Retinal pigment epithelial cell (primary cell): ENCODE measurements around the gene SYT1.

ENCODE experiments used
- DNase-seq: peaks from one replicate; pipeline ENCODE4 v3.0.0-alpha.2; 2010; ENCODE audit warnings: low read depth
- H3K4me3 ChIP-seq: 2 replicates; pipeline ENCODE4 v1.5.1; 2011; ENCODE audit warnings: mild to moderate bottlenecking, low read length, control low read depth, moderate library complexity
- TF ChIP-seq, protein P1 (sequence below): conservative IDR thresholded peaks from 2 replicates; pipeline ENCODE4 v1.5.1; 2011; ENCODE audit warnings: low read depth, low read length, control low read depth, inconsistent platforms

Gene SYT1

DNA sequence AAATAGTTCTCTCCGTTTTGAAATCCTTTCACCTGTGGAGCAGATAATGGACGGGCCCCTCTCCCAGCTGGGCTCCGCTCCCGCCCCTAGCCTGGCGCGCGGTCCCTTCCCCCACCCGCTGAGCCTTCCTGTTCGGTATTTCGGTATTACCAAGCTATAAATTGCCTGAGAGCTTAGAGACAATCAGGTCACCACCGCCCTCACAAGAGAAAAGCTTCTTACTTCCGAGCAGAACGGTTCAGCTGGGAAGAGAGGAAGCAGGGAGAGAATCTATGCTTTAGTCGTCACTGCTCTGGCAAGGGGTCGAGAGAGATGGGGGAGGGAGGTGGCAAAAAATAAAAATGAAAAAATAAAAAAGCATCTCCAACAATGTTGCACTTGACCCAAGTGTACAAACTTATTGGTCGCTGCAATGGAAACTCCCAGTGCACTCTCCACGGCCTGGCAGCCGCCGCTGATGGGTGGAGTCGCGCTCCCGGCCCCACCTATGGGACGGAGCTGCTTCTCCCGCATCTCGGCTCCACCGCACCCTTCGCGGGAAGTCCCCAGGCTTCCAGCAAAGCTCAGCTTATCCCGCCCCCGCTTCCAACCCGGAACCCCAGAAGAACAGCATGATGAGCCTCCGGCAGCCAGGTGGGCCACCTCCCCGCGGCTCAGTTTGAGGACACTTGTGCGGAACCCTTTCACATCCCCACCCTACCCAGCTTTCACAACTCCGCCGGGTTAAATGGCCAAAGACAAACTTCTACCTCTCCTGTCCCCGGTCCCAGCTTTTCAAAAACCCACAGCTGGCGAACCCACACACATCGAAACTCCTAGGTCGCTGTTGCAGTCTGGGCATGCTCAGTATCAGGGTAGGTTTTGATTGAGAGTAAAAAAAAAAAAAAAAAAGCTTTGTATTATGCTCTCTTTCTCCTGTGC lies 832 bp upstream of the SYT1 start:
- peak overlapping the region; percentile 86 for H3K4me3 ChIP-seq

DNA sequence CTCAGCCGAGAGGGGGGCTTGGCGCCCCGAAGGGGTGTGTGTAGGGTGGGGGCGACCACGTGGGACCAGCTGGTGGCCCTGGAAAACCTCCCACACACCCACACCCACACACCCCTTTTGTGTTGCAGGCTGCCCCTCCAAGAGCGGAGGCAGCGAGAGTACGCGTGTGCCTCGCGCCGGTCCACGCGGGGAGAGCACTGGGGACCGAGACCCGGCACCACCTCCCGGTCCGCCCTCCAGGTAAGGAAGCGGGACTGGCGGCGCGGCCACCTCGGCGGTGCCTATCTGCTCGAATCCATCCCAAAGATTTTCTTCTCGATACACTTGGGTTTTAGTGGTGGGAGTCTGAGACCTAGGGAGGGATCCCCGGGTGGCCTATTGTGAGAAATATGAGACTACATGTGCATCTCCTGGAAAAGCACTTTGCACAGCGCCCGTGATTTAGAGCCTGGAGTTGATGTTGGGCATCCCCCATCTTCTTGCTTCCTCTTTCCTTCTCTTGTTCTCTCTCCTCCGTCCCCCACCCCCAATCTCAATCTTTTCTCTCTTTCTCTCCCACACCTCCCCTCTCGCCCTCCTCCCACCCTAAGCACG lies 393 bp downstream of the SYT1 start:
- peak overlapping the region; percentile 86 for H3K4me3 ChIP-seq
- DNase-seq, result no peak
- TF ChIP-seq, protein P1, sequence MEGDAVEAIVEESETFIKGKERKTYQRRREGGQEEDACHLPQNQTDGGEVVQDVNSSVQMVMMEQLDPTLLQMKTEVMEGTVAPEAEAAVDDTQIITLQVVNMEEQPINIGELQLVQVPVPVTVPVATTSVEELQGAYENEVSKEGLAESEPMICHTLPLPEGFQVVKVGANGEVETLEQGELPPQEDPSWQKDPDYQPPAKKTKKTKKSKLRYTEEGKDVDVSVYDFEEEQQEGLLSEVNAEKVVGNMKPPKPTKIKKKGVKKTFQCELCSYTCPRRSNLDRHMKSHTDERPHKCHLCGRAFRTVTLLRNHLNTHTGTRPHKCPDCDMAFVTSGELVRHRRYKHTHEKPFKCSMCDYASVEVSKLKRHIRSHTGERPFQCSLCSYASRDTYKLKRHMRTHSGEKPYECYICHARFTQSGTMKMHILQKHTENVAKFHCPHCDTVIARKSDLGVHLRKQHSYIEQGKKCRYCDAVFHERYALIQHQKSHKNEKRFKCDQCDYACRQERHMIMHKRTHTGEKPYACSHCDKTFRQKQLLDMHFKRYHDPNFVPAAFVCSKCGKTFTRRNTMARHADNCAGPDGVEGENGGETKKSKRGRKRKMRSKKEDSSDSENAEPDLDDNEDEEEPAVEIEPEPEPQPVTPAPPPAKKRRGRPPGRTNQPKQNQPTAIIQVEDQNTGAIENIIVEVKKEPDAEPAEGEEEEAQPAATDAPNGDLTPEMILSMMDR, result no peak

More for the DNA sequence above, 832 bp upstream of the SYT1 start:
- no peak for DNase-seq
- TF ChIP-seq, protein P1, result no peak

DNA sequence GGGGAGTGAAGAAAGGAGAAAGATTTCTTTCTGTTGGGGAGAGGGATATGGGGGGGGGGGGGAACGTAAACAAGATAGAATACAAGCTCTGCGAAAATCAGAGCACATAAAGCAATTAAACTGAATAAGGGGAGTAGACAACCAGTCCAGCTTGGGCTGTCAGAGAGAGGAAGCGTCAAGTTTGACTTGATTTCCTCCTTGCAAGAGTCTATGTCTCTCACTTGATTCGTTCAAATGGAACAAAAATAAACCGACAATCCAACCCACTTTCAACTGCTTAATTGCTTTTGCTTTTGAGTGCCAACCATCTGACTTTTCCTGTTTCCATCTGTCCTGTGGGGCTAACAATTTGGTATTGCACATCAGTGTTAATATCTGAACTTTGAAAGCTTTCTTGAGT lies 942 bp downstream of the SYT1 start:
- no peak for DNase-seq
- TF ChIP-seq, protein P1, result no peak
- H3K4me3 ChIP-seq, result peak overlapping the region; percentile 86

DNA sequence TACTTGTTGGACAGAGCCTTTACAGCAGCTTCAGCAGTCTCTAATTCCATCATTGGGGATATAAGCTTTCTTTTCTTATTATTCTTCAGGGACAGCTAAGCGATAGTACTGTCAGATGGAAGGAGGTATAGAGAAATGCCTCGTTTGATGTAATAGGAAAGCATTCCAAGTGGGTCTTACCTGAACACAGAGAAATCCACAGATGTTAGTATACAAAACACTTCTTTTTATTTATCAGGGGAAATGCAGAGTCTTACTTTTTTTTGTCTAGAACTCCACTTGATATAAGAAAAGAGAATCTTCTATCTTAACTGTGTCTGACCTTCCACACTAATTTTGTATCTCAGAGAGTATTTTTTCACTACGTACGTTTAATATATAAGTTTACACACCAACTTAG lies 1.9 kb downstream of the SYT1 start:
- TF ChIP-seq, protein P1, result no peak
- no peak for DNase-seq
- H3K4me3 ChIP-seq, result no peak overlapping the region

DNA sequence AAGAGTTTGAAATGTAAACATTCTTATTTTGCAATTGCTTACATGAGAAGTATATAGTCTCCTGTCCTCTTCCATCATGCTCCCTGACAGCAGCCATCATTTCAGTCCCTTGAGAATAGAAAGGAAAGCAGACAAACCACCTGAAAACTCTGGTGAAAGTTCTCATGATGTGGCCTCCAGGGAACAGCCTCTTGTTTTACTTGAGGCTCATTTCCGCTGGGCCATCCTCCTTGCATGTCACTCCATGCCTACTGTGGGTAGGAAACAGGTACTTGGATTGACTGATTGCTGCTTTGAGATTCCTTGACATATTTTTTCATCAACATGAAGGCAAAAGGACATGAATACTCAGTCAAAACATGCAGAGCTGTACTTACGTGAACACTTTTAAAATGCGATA lies 6.0 kb downstream of the SYT1 start:
- TF ChIP-seq, protein P1, result no peak
- no peak for DNase-seq
- H3K4me3 ChIP-seq, result no peak overlapping the region

DNA sequence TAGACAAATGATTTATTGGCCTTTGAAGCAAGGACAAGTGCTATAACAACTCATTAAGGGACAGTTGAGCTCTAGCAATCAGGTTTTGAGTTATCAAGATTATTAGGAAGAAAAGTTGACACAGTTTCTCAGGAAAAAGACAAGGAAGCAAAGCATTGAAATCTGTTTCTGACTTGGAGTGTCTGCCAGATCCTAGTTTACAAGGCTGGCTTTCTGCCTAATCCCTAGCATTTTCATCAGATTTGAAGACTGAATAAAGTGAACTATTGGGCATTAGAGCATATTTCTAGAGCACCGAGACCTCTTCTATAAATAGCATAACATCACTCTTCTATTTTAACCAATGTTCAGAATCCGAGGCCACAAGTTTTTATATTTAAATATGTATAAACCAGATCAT lies 7.0 kb downstream of the SYT1 start:
- H3K4me3 ChIP-seq, result no peak overlapping the region
- TF ChIP-seq, protein P1, result no peak
- peak; percentile 72 for DNase-seq
